AG10803 (cell line): ENCODE data around the gene ABHD2.

ENCODE experiments used
- DNase-seq: peaks from one replicate; pipeline ENCODE4 v3.0.0; 2010; ENCODE audit warnings: low read depth
- H3K4me3 ChIP-seq: 2 replicates; pipeline ENCODE4 v1.5.1; 2011; ENCODE audit warnings: mild to moderate bottlenecking, low read length, control low read depth
- TF ChIP-seq, protein P1 (sequence below): conservative IDR thresholded peaks from 2 replicates; pipeline ENCODE4 v1.5.1; 2011; ENCODE audit warnings: mild to moderate bottlenecking, low read length, control low read depth, inconsistent platforms

The ABHD2 gene

GRCh38 chr15:89217686-89218376, 129.6 kb downstream of the ABHD2 start:
- DNase-seq = no peak
- TF ChIP-seq, protein P1, sequence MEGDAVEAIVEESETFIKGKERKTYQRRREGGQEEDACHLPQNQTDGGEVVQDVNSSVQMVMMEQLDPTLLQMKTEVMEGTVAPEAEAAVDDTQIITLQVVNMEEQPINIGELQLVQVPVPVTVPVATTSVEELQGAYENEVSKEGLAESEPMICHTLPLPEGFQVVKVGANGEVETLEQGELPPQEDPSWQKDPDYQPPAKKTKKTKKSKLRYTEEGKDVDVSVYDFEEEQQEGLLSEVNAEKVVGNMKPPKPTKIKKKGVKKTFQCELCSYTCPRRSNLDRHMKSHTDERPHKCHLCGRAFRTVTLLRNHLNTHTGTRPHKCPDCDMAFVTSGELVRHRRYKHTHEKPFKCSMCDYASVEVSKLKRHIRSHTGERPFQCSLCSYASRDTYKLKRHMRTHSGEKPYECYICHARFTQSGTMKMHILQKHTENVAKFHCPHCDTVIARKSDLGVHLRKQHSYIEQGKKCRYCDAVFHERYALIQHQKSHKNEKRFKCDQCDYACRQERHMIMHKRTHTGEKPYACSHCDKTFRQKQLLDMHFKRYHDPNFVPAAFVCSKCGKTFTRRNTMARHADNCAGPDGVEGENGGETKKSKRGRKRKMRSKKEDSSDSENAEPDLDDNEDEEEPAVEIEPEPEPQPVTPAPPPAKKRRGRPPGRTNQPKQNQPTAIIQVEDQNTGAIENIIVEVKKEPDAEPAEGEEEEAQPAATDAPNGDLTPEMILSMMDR = no peak
- no peak overlapping the region for H3K4me3 ChIP-seq

- no peak for DNase-seq
Measured at GRCh38 chr15:89218531-89218930, 130.3 kb downstream of the ABHD2 start.

GRCh38 chr15:89221543-89221942, 133.3 kb downstream of the ABHD2 start, which contains the start of gene RLBP1:
Gene RLBP1 (minus strand): TSS chr15:89221579. CDS start chr15:89218975, 2,604 bp downstream.
- no peak within 1 kb of the TSS for H3K4me3 ChIP-seq
- no peak for DNase-seq
- TF ChIP-seq, protein P1 = no peak

More at GRCh38 chr15:89218531-89218930, 130.3 kb downstream of the ABHD2 start:
- no peak overlapping the region for H3K4me3 ChIP-seq
- TF ChIP-seq, protein P1 = no peak

GRCh38 chr15:89225588-89225987, 137.3 kb downstream of the ABHD2 start:
- H3K4me3 ChIP-seq = no peak overlapping the region
- TF ChIP-seq, protein P1 = no peak
- no peak for DNase-seq

- TF ChIP-seq, protein P1 = no peak
- DNase-seq = no peak
- no peak overlapping the region for H3K4me3 ChIP-seq
Measured at GRCh38 chr15:89226359-89227221, 138.3 kb downstream of the ABHD2 start.

DNA sequence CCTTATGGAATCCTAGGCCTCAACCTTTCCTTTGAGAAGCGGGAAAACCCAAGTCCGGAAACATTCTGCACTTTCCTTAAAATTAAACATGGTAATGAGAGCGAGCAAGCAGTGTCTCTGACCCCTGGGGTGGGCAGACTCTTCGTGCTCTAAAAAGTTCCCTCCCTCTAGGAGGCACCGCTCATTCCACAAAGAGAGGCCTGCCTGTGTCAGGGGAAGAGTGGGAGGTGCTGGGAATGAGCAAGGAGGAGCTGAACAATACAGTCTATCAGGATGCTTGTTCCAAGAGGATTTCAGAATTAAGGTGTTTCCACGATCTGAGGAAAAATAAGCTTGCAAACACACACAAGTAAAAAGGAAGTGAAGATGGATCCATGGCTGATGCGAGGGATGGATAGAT, 139.2 kb downstream of the ABHD2 start:
- TF ChIP-seq, protein P1 = no peak
- H3K4me3 ChIP-seq = no peak overlapping the region
- no peak for DNase-seq
